IPS-NIHi7 (cell line): ENCODE results near the gene PBX2.
"Not testable (repeated sequence)": the region's sequence is repeated elsewhere in the genome, so short reads cannot be mapped to it uniquely, and the experiment has no call there.

ENCODE experiments used
- DNase-seq: peaks from one replicate; pipeline ENCODE4 v3.0.0; 2012; ENCODE audit warnings: mixed read lengths; ENCODE audit errors: extremely low spot score

Gene PBX2

GRCh38 chr6:32151181-32151862, 38.7 kb downstream of the PBX2 start:
- no peak for DNase-seq

GRCh38 chr6:32149932-32150870, 39.8 kb downstream of the PBX2 start:
- DNase-seq: no peak

DNA sequence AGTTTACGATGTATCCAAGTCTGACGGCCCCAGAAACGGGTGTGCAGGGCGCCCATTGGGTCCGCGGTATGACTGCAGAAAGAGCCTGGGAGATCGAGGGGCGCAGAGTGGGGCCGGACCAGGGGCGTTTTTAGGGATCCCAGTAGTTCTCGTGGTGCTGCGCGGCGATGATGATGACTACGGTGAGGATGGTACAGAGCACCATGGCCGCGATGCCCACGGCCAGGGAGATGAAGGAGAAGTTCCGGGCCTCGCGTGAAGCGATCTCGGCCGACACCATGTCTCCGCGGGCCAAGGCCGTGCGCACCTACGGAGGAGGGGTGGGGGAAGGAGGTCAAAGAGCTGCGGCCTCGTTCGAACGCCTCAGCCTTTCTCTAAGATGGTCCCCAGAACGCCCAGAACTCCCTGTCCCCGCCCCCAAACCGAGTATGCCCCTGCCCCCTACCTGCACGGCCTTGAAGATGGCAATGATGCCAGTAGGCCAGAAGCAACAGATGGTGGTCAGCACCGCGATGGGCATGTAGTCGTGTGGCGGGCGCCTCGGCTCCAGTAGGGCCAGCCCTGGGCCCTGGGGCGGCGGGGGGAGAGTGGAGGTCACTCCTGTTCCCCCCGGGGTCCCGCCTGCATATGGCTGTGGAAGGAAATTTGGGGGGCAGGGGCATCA, 40.8 kb downstream of the PBX2 start:
- no peak for DNase-seq

DNA sequence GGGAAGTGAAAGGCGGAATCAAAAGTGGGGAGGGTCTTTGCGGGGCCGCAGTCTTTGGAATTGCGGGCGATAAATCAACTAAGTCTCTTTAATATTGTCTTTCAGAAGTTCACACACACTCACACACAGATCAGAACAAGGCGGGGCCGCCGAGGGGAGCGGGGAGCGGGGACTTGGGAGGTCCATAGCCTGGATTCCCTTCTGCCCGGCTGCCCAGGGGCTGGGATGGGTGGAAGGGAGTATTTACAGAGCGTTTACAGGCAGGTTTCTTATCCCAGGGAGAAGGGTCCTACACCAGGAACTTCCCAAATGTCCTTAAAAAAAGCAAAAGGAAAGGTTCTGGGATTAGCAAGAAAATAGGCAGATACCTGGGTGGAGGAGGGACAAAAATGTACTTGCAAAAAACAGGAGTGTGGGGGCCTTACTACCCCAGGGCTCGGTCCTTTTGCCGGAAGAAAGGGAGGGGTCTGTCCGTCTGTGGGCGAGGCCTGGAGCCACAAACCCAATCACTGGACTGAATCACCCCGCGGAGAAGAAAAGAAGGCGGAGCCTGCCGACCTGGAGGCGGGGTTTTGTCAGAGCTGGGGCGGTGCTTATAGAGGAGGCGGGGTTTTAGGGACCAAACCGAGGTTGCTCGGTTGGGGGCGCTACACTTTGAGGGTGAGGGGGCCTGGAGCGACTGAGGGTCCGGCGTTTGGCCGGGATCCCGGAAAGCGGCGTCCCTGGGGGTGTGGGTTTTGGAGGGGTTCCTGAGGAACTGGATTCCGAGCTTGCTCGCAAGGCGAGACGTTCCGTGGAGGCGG, 41.5 kb downstream of the PBX2 start:
- peak; percentile 89 for DNase-seq

DNA sequence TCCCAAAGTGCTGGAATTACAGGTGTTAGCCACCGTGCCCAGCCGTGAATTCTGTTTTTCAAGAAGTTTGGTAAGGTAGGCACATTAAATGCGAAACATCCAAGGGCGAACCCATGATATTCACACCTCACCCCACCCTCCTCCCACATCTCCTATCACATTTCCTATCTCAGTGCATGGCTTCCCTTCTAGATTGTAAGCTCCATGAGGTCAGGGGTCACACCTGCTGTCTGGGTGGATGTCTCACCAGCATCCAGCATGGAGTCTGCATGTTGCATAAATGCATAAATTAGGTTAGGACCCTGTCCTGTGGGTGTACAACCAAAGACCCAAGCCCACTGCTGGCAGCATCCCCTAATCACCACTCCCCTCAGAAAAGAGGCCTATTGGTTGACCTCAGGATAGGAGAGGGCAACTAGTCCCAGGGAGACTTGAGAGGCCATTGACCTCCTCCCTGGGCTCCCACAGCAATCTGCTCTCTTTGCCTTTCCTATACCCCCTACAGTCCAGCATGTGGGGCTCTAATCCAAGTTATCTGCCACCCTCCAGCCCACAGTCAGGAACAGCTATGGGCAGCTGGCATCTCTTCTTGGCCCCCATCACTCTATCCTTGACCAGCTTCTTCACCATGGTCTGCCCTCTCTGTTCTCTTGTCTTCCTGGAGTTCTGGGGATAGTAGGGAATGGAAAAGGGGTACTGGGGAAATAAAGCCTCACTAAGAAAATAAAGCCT, 42.4 kb downstream of the PBX2 start:
- DNase-seq: no peak

GRCh38 chr6:32146687-32147086, 43.3 kb downstream of the PBX2 start:
- DNase-seq: no peak

- no peak for DNase-seq
Observed at GRCh38 chr6:32146287-32146686, 43.7 kb downstream of the PBX2 start.

DNA sequence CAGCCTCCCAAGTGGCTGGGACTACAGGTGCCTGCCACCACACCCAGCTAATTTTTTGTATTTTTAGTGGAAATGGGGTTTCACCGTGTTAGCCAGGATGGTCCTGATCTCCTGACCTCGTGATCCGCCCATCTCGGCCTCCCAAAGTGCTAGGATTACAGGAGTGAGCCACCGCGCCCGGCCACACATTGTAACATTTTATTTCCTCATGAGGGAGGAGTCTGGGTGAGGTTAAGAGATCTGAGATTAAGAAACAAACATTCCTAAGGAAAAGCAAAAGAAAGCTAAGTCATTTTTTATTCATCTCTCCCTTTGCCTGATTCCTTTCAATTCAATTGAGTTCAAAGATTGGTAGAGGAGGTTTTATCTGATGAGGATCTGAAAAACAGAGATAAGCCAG, 45.8 kb downstream of the PBX2 start:
- DNase-seq: not testable (repeated sequence)

GRCh38 chr6:32140420-32141046, 49.5 kb downstream of the PBX2 start:
- DNase-seq: no peak

DNA sequence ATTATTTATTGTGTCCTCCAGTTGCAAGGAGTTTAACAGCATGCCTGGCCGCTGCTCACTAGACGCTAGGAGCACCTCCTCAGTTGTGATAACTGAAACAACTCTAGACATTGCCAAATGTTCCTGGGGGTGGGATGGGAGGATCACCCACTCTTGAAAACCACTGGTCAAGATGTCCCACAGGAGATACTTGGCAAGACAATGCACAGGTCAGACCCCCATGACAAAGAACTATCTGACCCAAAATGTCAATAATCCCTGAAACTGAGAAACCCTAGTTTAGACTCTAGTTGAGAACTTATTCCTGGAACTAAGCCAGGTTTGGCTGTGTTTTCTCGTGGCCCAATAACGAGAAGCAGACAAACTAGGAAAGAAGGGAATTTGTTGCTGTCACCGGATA, 50.4 kb downstream of the PBX2 start:
- DNase-seq: no peak

DNA sequence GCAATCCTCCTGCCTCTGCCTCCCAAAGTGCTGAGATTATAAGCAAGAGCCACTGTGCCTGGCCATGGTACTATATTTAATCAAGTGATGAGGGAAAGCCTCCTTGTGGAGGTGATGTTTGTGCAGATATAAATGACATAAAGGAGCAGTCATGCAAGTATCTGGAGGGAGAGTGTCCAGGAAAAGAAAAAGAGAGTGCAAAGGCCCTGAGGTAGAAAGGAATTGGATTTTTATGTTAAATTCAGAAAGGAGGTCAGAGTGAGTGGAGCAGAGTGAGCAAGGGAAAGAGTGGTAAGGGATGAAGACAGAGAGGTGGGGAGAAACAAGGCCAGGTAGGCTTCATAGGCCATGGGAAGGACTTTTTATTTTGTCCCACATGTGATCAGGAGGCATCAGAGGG, 52.5 kb downstream of the PBX2 start:
- no peak for DNase-seq
